ENCODE data around the gene ZNF581.

ZNF581 gene

GRCh38 chr19:55690769-55691545 lies 47.5 kb downstream of the ZNF581 start:
- ChIA-PET CTCF (no interaction called here), POLR2A (interaction anchor here (0.7 to 1.1 kb wide), 2 partner anchors 12 to 37 kb away, joined by 3 read pairs; no protein-coding TSS in a partner anchor)
- H3K9me3 ChIP-seq (ENCODE audit: control insufficient read depth, insufficient read depth, low read depth, low read length) = no peaks in the 10 kb centered on the region
- TF ChIP-seq ZNF792 (tag by site-specific recombination; IDR thresholded peaks at IDR 0.05) = no peak
- TF ChIP-seq KLF1 (tag by site-specific recombination; IDR thresholded peaks at IDR 0.05) = no peak
- no peak for TF ChIP-seq ZNF239 (tag by site-specific recombination; IDR thresholded peaks at IDR 0.05)
- no peak for TF ChIP-seq ZNF555 (tag by site-specific recombination; conservative IDR thresholded peaks at IDR 0.05)
- no peak for TF ChIP-seq ZNF16 (tag by site-specific recombination; IDR thresholded peaks at IDR 0.05; ENCODE audit: low read depth)
- no peak for TF ChIP-seq REST (tag by site-specific recombination; IDR thresholded peaks at IDR 0.05)
- H3K36me3 ChIP-seq (ENCODE audit: control insufficient read depth in 2 of 2, insufficient read depth in 1 of 2, low read length in 2 of 2) = peaks cover 9 to 94% of the 10 kb centered on the region in 2 experiments
- H3K27ac ChIP-seq (ENCODE audit: extremely low read depth, low read depth, low read length) = no peak overlapping the region
- no peaks in the 10 kb centered on the region for H3K4me1 ChIP-seq (ENCODE audit: control insufficient read depth, insufficient read depth, low read length)
- H3K4me3 ChIP-seq (ENCODE audit: low read depth, low read length) = no peak overlapping the region

- TF ChIP-seq GLIS2 (tag by site-specific recombination; IDR thresholded peaks at IDR 0.05) (0 out of 2 replicates have a peak, but pooled peaks have one; percentile 5), ZBTB10 (tag by site-specific recombination; IDR thresholded peaks at IDR 0.05) (no peak)
- CTCF ChIA-PET = no interaction called here
- POLR2A ChIA-PET = interaction anchor here (0.7 to 1.1 kb wide), 2 partner anchors 11 to 38 kb away, joined by 3 read pairs; no protein-coding TSS in a partner anchor
- Histone ChIP-seq H3K9me3 (ENCODE audit: control insufficient read depth, insufficient read depth, low read depth, low read length) (no peaks in the 10 kb centered on the region), H3K36me3 (ENCODE audit: control insufficient read depth in 2 of 2, insufficient read depth in 1 of 2, low read length in 2 of 2) (peaks cover 5 to 94% of the 10 kb centered on the region in 2 experiments), H3K27ac (ENCODE audit: extremely low read depth, low read depth, low read length) (no peak overlapping the region), H3K4me3 (ENCODE audit: low read depth, low read length) (no peak overlapping the region), H3K4me1 (ENCODE audit: control insufficient read depth, insufficient read depth, low read length) (no peaks in the 10 kb centered on the region)
Measured at GRCh38 chr19:55691561-55692481, 48.4 kb downstream of the ZNF581 start.

GRCh38 chr19:55692681-55693081 lies 49.2 kb downstream of the ZNF581 start:
- POLR2A ChIA-PET = no interaction called here
- peaks cover 5 to 95% of the 10 kb centered on the region in 2 experiments for H3K36me3 ChIP-seq (ENCODE audit: control insufficient read depth in 2 of 2, insufficient read depth in 1 of 2, low read length in 2 of 2)
- TF ChIP-seq BCL6B (tag by site-specific recombination; IDR thresholded peaks at IDR 0.05) = no peak
- TF ChIP-seq ZIC2 (tag by site-specific recombination; IDR thresholded peaks at IDR 0.05) = no peak
- TF ChIP-seq KLF9 (tag by site-specific recombination; IDR thresholded peaks at IDR 0.05; ENCODE audit: low read depth) = no peak
- no peak for TF ChIP-seq ZNF211 (tag by site-specific recombination; IDR thresholded peaks at IDR 0.05; ENCODE audit: low read depth)
- no peak for TF ChIP-seq ZBTB7A (tag by site-specific recombination; IDR thresholded peaks at IDR 0.05; ENCODE audit: low read depth)
- TF ChIP-seq, protein P1, sequence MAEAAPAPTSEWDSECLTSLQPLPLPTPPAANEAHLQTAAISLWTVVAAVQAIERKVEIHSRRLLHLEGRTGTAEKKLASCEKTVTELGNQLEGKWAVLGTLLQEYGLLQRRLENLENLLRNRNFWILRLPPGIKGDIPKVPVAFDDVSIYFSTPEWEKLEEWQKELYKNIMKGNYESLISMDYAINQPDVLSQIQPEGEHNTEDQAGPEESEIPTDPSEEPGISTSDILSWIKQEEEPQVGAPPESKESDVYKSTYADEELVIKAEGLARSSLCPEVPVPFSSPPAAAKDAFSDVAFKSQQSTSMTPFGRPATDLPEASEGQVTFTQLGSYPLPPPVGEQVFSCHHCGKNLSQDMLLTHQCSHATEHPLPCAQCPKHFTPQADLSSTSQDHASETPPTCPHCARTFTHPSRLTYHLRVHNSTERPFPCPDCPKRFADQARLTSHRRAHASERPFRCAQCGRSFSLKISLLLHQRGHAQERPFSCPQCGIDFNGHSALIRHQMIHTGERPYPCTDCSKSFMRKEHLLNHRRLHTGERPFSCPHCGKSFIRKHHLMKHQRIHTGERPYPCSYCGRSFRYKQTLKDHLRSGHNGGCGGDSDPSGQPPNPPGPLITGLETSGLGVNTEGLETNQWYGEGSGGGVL (tag by site-specific recombination; IDR thresholded peaks at IDR 0.05) = no peak
- no peak for TF ChIP-seq REST (tag by site-specific recombination; IDR thresholded peaks at IDR 0.05)

More at GRCh38 chr19:55692681-55693081, 49.2 kb downstream of the ZNF581 start:
- H3K9me3 ChIP-seq (ENCODE audit: control insufficient read depth, insufficient read depth, low read depth, low read length) = no peaks in the 10 kb centered on the region
- H3K4me1 ChIP-seq (ENCODE audit: control insufficient read depth, insufficient read depth, low read length) = no peaks in the 10 kb centered on the region
- CTCF ChIA-PET = no interaction called here
- H3K4me3 ChIP-seq (ENCODE audit: low read depth, low read length) = no peak overlapping the region
- H3K27ac ChIP-seq (ENCODE audit: extremely low read depth, low read depth, low read length) = no peak overlapping the region
